Activated T-helper 9 cell treated with anti-CD3 and anti-CD28 coated beads, Interleukin-2, amount 50 U/mL, for 16 hours (primary cell): ENCODE measurements around the gene RING1.

ENCODE experiments used
- DNase-seq: peaks from one replicate; pipeline ENCODE4 v3.0.0-alpha.2; 2020; ENCODE audit warnings: low read depth

The RING1 gene

DNA sequence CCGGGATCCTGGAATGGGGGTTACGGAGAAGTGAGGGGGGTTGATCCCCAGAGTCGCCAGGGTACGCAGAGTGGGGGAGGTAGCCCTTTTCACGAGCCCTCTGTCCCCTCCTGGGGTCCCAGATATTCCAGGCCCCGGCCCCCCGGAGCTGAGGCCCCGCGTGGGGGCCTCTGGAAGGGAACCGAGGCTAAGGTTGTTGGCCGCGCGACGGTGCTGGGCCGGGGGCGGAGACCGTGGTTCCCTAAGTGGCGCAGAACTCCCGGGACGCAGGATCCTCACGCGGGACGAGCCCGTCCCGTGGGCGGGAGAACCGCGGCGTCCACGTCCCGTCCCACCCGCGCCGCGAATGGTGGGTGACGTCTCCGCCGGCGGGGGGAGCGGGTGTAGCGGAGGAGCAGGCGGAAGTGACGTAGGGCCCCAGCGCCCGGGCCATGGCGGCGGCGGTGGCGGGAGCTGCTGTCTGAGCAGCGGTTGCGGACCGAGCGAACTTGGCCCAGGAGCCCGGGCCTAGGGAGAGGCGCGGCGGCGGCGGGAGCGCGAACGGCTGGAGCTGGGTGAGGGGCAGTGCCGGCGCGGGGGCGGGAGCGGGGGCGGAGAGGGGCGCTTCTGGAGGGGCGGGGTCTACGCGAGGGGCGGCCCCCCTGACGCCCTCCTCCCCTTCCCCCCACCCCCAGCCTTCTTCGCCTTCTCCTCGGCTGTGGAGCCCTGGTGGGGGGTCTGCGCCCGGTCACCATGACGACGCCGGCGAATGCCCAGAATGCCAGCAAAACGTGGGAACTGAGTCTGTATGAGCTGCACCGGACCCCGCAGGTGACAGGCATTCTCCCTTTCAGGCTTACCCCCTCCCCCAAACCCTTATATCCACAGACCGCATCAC is at the start of gene RING1:
Gene RING1 (plus strand): TSS at position 410 of the 877 bp plus-strand sequence. CDS start 323 bp downstream, at position 733.
- DNase-seq, result peak; percentile 79

DNA sequence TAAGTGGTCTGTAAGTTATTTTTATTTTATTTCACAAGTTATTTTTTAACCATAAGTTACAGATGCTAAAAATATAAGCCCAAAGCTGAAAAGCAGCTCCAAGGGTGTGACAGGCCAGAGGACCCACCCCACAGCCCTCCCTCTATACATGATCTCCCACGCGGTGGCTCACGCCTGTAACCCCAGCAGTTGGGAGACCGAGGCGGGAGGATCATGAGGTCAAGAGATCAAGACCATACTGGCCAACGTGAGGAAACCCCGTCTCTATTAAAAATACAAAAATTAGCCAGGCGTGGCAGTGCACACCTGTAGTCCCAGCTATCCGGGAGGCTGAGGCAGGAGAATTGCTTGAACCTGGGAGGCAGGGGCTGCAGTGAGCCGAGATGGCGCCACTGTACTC is 48.2 kb upstream of the RING1 start:
- DNase-seq, result no peak

DNA sequence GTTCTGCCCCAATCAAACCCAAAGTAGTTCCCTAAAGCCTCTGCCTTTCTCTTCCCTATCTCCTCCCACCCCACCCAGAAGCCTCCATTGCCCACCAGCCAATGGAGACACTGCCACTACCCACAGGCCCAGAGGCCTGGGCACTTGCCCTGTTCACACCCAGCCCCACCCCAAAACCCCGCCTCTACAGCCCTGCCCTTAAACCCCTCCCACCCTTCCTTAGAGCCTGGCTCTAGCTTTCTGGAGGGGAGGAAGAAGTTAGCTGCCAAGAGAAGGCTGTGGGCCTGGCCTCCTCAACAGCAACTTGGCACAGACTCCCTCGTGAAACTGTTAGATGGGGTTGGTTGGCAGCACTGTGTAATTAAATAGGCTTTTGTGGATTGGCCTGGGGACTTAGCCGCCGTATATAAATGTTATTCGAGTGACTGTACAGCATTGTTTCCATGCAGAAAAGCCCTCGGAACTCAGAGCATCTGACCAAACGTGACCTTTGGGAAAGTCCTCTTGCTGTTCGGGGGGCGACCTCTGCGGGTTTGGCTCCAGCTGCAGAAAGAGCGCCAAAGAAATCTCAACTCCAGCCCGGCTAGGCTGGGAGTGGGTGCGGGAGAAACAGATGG is 47.5 kb upstream of the RING1 start:
- DNase-seq, result no peak

DNA sequence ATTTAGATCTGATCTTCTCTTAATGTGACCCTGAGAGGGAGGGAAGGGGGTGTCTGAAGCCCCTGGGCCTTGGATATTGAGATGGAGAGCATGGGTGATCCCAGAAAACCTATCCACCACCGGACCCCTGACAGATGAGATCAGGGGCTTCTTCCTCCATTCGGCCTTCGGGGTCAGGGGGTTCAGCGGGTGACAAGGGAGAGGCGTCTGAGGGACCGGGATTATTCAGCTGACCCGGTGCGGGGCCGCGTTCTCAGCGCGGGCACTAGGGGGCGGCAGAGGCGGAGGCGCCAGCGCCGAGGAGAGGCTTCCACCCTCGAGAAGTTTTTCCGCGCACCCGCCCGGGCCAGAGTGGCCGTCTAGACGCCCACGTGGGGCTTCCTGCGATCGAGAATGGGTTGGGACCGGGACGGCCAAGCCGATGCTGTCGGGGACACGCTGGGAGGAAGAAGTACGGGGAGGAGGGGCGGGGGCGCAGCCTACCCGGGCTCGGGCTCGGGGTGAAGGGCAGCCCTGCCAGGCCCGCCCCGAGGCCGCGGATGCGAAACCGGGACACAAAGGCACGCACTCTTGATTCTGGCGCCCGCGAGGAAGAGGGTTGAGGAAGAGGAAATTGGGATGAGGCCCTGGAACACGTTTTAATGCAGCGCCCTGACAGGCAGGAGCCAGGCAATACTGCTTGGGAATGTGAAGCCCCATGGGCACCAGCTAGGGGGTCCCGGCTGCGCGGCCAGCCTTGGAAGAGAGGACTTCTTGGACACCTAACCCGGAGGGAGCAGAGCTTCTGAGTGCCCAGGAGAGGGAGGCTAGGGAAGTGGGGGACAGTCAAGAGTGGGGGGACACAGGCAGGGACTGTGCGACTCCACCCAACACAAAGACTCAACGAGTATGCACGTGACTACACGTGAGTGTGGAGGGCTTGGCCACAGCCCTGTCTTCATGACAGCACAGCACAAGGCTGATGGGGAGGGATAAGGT is 46.7 kb upstream of the RING1 start:
- DNase-seq, result peak; percentile 71

DNA sequence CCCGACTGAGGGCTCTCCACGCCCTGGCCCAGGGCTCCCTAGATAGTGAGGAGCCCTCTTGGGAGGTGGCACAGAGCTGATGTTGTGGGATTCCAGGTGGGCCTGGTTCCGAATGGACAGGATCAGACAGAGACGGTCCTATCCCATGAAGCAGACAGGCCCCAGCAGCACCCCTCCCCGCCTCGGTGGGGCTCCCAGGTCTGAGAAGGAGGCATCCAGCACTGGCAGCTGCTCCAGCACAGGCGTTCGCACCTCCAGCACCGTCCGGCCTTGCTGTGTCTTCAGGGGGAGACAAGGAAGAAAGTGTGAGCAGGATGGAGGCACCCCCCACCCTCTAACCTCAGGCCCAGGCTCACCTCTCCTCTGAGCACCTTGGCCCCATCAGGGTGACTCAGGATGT is 44.8 kb upstream of the RING1 start:
- DNase-seq, result no peak

DNA sequence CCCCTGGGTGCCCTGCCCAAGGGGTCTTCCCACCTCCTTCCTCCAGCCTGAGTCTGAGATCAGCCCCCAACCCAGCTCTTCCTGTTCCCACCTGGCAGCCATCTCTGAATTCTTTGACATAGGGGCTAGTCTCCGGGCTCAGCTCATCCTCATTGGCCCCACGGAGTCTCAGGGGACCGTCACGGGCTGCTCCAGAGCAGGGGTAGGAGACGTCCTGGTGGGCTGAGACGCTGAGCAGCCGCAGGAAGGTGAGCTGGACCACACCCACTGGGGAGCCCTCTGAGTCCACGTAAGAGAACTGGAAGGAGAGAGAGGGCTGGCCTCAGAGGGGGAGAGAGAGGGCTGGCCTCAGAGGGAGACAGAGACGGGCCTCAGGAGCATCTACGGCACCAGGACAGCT is 44.1 kb upstream of the RING1 start:
- DNase-seq, result no peak

DNA sequence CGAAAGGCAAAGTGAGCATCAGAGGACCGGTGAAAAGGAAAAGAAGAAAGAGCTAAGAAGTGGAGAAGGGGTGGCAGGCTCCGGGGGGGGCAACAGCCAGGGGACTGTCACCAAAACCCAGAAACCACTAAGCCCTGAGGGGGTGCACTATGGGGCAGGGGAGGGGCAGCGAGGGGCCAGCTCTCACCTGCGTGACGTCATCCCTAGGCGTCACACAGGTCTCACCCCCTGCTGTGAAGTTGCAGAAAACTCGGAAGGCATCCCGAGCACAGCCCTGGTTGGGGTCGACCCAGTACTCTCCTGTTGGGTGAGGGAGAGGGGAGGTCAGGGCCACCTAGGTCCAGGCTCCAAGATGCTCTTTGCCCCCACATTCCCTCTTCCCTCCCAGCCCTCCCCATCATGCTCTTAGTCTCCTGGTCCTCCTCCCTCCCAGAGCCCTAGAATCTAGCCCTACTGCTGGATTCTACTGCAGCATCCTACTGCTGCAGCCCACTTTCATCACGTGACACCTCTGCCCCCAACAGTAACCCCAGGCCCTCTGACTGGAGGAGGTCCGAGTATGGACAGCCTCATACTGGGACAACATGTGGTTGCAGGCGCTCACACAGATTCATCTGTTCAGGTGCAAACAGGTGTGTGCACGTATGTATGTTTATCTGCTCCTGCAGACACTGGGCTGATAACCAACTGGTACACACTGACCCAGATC is 43.5 kb upstream of the RING1 start:
- DNase-seq, result no peak

DNA sequence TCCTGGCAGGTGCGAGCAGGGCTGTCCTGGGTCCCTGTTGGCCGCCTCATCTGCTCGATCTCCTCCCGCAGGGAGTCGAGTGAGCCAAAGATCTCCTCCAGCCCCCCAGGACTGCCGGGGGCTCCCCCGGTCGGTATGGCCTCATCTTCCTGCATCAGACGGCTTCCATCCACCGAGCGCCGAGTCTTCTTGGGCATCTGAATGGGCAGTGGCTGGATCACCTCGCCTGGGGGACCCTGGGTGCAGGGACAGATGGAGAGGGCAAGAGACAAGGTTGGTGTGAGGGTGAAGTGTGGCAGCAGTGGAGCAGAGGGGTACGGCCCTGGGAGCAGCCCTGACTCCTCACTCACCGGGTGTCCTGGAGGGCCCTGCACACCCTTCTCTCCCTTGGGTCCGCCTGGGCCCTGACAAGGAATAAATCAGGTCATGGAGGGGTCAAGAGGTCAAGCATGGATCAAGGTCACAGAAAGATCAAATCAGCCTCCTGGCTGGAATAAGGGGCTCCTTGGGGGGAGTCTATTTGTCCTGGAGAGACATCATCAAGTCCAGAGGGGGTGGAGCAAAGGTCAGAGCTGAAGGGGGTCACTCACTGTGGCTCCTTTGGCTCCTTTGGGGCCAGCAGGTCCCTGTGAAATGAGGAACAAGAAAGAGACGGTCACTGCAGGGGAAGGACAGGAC is 42.6 kb upstream of the RING1 start:
- DNase-seq, result no peak

DNA sequence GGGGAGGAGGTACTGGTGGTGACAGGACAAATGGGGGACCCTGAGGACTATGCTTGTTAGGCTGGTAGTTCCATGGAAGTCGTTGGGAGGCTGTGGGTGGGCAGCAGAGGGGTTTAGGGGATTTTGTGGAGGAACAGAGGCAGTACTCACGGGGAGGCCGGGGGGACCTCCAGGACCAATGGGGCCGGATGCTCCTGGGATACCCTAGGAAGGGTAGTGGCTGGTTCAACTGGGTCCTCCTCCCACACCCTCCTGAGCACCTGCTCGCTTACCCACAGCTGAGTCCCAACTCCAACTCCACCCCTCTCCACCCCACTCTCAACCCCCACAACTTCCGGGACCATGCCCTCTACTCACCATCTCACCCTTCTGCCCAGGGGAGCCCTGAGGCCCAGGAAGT is 41.9 kb upstream of the RING1 start:
- DNase-seq, result no peak

DNA sequence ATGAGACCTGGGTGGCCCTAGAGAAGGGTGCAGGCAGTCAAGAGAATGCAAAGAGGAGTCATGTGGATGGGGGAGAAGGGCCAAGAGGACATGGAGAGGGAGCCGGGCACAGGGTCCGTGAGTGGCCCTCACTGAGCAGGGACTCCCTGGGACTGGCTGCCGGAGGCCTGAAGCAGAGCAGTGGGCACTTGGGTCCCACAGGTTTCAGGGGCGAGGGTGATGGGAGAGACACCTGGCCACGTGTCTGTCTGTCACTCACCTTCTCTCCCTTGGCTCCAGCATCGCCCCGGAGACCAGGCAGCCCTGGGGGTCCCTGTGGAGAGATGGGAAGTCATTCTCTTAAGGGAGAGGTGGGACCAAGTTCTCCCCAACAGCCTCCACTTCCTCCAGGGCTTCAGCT is 41.5 kb upstream of the RING1 start:
- no peak for DNase-seq

DNA sequence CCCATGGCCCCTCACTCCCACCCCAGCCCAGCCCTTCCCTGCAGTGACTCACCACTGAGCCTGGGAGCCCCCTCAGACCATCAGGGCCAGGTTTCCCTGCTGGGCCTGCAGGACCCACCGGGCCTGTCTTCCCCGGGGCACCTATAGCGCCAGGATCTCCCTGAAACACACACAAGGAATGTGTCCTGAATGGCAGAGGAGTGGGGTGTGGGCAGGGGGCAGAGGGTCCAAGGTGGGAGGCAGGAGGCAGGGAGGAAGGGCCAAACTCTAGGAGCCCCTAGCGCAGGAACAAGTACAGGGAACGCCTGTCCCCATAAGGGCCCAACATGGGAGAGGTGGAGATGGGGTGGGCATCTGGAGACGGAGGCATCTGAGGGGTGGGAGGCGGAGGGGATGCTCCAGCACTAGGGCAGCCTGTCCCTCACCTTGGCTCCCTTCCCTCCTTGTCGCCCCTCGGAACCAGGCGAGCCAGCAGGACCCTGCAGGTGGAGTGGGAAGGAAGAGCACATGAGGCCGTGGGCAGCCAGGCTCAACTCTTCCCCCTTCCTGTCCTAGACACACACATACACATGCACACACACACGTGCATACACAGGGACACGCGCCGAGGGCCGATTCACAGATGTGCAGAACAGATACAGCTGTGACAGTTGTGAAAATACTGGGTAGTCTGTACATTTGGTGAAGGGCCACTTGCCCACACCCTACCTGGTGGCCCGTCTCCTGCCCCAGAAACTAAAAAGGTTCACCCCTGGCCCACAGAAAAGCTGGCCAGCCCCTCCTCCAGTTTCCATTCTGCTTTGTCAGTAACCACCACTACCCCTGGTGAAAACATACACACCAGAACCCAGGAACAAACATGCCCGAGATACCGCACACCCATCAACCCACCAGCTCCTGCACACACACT is 40.7 kb upstream of the RING1 start:
- DNase-seq, result no peak

DNA sequence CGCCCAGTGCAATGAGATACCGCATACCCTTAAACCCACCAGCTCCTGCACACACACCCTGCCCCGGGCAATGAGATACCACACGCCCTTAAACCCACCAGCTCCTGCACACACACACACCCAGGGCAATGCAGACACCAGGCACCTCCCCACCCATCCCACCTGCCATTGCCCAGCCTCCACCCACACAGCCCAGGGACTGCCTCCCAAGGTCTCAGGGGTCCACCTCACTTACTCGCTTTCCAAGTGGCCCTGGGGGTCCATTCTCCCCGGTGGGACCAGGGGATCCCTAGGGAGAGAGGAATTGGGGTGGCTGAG is 40.1 kb upstream of the RING1 start:
- DNase-seq, result no peak

DNA sequence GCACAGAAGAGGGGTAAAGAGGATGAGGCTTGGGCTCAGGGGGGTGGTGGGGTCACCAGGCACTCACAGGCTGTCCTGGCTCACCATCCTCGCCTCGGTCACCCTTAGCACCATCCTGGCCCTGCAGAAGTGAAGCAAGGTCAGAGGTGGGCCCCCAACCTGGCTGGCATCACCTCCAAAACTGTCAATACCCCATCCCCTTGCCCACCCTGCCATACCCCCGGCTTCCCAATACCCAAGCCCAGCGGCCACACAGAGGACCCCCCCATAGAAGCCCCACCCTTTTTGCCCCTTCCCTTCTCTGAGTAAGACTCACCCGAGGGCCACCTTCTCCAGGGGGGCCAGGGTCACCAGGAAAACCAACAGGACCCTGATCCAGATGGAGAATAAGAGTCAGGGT is 39.7 kb upstream of the RING1 start:
- no peak for DNase-seq

DNA sequence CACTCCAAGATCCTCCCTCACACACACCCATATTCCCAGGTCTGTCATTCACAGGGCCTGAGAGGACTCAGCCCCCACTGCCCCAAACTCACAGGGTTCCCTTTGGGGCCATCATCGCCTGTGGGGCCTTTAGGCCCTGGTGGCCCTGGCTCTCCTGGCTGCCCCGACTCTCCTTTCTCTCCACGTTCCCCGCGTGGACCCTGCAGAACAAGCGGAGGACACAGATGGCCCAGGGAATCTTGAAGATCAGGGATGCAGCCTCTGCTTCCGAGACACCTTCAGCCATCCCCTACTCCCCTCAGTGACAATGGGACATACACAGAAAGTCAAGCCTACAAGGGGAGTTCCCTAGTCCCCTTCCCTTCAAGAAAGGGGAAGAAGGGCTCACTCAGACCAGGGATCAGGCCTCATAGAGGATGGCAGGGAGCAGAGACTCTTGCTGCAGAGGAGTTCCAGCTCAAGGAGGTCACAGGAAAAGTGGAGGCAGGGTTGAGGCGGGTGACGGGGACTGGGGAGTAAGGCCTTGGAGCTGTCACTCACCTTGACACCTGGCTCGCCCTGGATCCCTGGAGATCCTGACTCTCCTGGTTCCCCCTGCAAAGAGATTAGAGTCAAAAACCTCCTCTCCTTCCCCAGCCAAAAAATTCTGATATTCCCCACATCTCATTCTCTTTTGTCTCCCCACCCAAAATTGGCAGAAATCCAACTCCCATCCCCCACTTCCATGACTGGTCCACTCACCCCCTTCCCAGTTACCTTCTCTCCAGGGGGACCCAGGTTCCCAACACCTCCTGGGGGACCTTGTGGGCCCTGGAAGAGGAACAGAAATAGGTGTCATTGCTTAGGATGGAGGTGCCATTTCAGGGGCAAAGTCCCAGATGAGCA is 38.8 kb upstream of the RING1 start:
- no peak for DNase-seq

DNA sequence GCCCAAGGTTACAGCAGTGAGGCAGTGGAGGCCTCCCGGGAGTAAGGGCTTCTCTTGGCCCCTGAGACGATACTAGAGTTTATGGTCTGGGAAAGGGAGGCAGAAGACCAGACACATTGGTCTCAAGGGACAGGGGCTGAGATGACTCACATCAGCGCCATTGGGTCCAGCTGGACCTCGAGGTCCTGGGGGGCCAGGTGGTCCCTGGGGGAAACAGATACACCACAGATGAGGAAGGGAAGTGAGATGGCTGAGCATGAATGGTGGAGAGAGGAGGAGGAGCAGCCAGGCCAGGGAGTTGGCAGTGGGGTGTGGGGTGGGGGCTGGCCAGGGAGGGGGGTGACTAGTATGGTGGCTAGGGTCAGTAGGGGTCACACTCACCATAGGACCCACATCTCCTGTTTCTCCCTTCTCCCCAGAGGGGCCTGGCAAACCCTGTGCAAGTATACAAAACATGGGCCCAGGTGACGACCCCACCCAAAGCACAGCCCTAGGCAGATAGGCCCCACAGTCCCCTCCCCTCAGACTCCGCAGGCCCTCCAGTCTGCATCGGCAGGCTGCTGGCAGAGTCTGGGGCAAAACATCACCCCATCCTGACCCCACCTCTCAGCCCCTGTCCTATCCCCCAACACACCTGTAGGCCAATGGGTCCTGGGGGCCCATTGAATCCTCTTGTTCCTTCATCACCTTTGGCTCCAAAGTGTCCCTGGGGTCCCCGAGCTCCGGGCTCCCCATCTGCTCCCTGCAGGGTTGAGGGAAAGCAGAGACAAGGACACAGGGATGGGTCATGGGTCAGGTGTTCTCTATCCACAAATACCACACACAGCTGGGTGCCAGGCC is 37.9 kb upstream of the RING1 start:
- DNase-seq, result no peak

DNA sequence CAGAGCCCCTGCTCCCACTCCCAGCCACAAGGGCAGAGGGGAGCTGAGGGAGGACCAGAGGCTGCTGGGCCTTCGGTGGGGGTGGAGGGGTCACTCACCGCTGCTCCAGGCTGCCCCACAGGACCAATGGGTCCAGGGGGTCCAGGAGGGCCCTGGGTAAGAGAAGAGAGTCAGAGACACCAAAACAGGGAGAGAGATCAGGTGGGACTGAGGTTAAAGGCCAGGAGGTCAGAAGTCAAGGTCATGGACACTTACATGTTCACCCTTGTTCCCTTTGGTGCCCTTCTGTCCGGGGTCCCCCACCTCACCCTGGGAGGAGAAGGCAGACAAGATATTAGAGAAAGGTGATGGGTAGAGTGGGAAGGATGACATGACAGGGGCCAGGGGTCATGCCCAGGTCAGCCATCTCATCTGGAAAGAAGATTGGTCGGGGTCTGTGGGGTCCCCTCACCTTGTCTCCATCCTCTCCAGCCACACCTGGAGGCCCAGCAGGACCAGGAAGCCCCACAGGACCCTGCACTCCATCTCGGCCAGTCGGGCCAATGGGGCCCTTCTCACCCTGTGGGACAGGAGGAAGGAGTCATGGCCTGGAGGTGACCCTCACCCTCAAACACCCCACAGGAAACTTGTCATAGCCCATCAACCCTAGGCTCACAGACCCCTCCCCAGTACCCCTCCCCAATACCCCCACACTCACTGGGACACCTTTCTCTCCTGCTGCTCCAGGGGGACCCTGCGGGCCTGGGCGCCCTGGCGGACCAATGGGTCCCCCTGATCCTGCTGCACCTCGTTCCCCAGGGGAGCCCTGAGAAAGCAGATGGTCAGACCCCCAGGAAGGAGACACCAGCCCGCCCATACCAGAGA is 37.1 kb upstream of the RING1 start:
- DNase-seq, result no peak
